Measurements from ENCODE around the gene AXL. TPM values are rescaled to one million over a fixed set of nuclear protein-coding genes. Genes with fewer than 3 reads are reported as not detected.

AXL gene
- total and polyA plus RNA-seq, 5 donors from 2014 or later: 0.08 to 0.47 (median 0.41) TPM; not detected in 1

- peaks cover 9% of the 10 kb centered on the region for H3K27me3 ChIP-seq (ENCODE audit: control insufficient read depth, insufficient read depth, low read length)
- no peaks in the 10 kb centered on the region for H3K9me3 Mint-ChIP-seq
- H3K4me1 ChIP-seq (ENCODE audit: control insufficient read depth, insufficient read depth, low read length, poor library complexity, severe bottlenecking): peaks cover 4% of the 10 kb centered on the region
- ATAC-seq (ENCODE audit: low read depth in 2 of 2): no peak
- DNase-seq: no peak
- H3K4me3 Mint-ChIP-seq: no peak overlapping the region
- no peak overlapping the region for H3K4me3 ChIP-seq (ENCODE audit: low read depth, low read length)
- H3K36me3 Mint-ChIP-seq: no peaks in the 10 kb centered on the region
- no peaks in the 10 kb centered on the region for H3K9me3 ChIP-seq (ENCODE audit: control insufficient read depth in 2 of 2, low read length in 2 of 2)
- peaks cover 39% of the 10 kb centered on the region for H3K27me3 Mint-ChIP-seq
- H3K27ac Mint-ChIP-seq: no peak overlapping the region
- no peaks in the 10 kb centered on the region for H3K36me3 ChIP-seq (ENCODE audit: control insufficient read depth, insufficient read depth, low read length)
- no peak overlapping the region for H3K27ac ChIP-seq (ENCODE audit: insufficient read depth, low read length, poor library complexity, severe bottlenecking)
- H3K4me1 Mint-ChIP-seq: peaks cover 0 to 5% (median 4%) of the 10 kb centered on the region in 4 donors
Observed at GRCh38 chr19:41187884-41188279, 31.1 kb upstream of the AXL start.

DNA sequence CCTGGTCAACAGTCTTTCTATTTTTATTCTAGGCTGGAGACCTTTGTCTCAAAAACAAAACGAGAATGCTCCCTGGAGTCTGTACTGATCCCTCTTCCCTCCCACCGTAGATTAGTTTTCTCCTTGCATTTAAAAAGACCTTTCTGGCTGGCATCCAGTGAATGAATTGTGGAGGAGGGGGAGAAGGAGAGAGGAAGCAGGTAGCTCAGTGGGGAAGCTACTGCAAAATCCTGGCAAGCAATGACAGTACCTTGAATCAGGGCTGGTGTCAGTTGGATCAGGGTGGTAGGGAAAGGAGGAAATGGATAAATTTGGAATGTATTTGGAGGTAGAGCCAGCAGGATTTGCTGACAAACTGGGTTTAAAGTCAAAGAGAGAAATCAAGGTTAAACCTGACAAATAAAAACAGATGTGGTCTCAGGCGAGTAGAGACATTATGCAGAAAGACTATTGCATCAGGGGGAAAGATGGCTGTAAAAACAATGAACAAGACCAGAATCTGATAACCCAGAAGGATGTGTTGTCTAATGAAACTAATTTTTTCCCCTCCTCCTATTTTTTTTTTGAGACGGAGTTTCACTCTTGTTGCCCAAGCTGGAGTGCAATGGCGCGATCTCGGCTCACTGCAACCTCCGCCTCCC is 29.5 kb upstream of the AXL start:
- ATAC-seq (ENCODE audit: low read depth in 2 of 2) (no peak), DNase-seq (no peak)
- Histone ChIP-seq H3K4me3 (ENCODE audit: low read depth, low read length) (no peak overlapping the region), H3K27ac (ENCODE audit: insufficient read depth, low read length, poor library complexity, severe bottlenecking) (no peak overlapping the region), H3K4me1 (ENCODE audit: control insufficient read depth, insufficient read depth, low read length, poor library complexity, severe bottlenecking) (peaks cover 10% of the 10 kb centered on the region), H3K36me3 (ENCODE audit: control insufficient read depth, insufficient read depth, low read length) (no peaks in the 10 kb centered on the region), H3K27me3 (ENCODE audit: control insufficient read depth, insufficient read depth, low read length) (peaks cover 9% of the 10 kb centered on the region), H3K9me3 (ENCODE audit: control insufficient read depth in 2 of 2, low read length in 2 of 2) (no peaks in the 10 kb centered on the region)
- Mint-ChIP-seq H3K4me1 (peaks cover 0 to 14% (median 4%) of the 10 kb centered on the region in 4 donors), H3K27me3 (peaks cover 41% of the 10 kb centered on the region), H3K36me3 (no peaks in the 10 kb centered on the region), H3K27ac (no peak overlapping the region), H3K4me3 (peak overlapping the region in 1 of 4 donors; percentile 66), H3K9me3 (peaks cover 0 to 1% (median 0%) of the 10 kb centered on the region in 7 donors)

GRCh38 chr19:41192574-41193429 is 26.2 kb upstream of the AXL start, which contains the start of gene CYP2S1:
TSS of gene CYP2S1 (plus strand) at chr19:41193219. CDS start at chr19:41193265, 46 bp downstream.
- Histone ChIP-seq H3K27ac (ENCODE audit: insufficient read depth, low read length, poor library complexity, severe bottlenecking) (no peak within 1 kb of the TSS), H3K4me1 (ENCODE audit: control insufficient read depth, insufficient read depth, low read length, poor library complexity, severe bottlenecking) (peaks cover 10% of the 10 kb centered on the region), H3K36me3 (ENCODE audit: control insufficient read depth, insufficient read depth, low read length) (no peaks in the 10 kb centered on the region), H3K27me3 (ENCODE audit: control insufficient read depth, insufficient read depth, low read length) (peaks cover 9% of the 10 kb centered on the region), H3K9me3 (ENCODE audit: control insufficient read depth in 2 of 2, low read length in 2 of 2) (no peaks in the 10 kb centered on the region), H3K4me3 (ENCODE audit: low read depth, low read length) (no peak within 1 kb of the TSS)
- no peaks in the 10 kb centered on the region for H3K36me3 Mint-ChIP-seq
- peaks cover 52% of the 10 kb centered on the region for H3K27me3 Mint-ChIP-seq
- peak within 1 kb of the TSS in 1 of 3 donors; percentile 44 for H3K27ac Mint-ChIP-seq
- no peak for ATAC-seq (ENCODE audit: low read depth in 2 of 2)
- H3K4me3 Mint-ChIP-seq: peak within 1 kb of the TSS in 1 of 4 donors; percentile 30
- H3K9me3 Mint-ChIP-seq: peaks cover 0 to 1% (median 0%) of the 10 kb centered on the region in 7 donors
- peaks cover 0 to 14% (median 4%) of the 10 kb centered on the region in 4 donors for H3K4me1 Mint-ChIP-seq
- peak in 1 of 3 donors; percentile 21 for DNase-seq

DNA sequence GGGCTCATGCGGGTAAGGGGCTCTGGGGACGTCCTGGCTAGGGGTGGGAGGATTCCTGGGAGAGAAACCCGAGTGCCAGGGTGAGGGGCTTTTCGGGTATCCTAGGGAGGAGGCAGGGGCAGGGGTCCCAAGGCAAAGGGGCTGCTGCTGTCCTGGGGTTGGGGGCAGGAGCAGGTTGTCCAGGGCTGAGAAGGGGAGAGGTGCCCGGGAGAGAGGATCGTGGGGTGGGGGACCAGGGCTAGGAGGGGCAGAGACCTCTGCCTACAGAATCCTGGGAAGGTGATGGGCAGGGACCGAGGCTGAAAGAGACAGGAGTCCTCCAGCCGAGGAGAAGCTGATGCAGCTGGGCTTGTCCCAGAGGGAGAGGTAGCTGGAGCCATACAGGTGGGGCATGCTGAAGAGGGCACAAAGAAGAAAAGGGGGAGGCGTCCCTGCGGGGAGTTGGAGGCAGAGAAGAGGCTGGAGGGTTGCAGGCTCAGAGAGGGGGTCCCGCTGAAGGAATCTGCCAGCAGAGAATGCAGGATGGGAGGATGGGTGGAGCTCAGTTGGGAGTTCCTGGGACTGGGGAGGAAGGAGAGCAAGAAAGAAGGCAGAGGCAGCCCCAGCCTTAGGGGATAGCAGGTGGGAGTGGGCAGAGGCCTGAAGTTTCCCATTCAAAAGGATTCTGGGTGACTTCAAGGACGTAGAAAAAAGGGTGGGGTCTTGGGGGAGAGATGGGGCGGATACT is 25.4 kb upstream of the AXL start:
- Histone ChIP-seq H3K27me3 (ENCODE audit: control insufficient read depth, insufficient read depth, low read length) (peaks cover 9% of the 10 kb centered on the region), H3K4me1 (ENCODE audit: control insufficient read depth, insufficient read depth, low read length, poor library complexity, severe bottlenecking) (peaks cover 10% of the 10 kb centered on the region), H3K4me3 (ENCODE audit: low read depth, low read length) (no peak overlapping the region), H3K9me3 (ENCODE audit: control insufficient read depth in 2 of 2, low read length in 2 of 2) (no peaks in the 10 kb centered on the region), H3K27ac (ENCODE audit: insufficient read depth, low read length, poor library complexity, severe bottlenecking) (no peak overlapping the region), H3K36me3 (ENCODE audit: control insufficient read depth, insufficient read depth, low read length) (no peaks in the 10 kb centered on the region)
- no peak for ATAC-seq (ENCODE audit: low read depth in 2 of 2)
- H3K4me1 Mint-ChIP-seq: peaks cover 0 to 14% (median 4%) of the 10 kb centered on the region in 4 donors
- H3K9me3 Mint-ChIP-seq: peaks cover 0 to 1% (median 0%) of the 10 kb centered on the region in 7 donors
- peaks cover 52% of the 10 kb centered on the region for H3K27me3 Mint-ChIP-seq
- H3K4me3 Mint-ChIP-seq: no peak overlapping the region
- H3K27ac Mint-ChIP-seq: no peak overlapping the region
- no peaks in the 10 kb centered on the region for H3K36me3 Mint-ChIP-seq
- DNase-seq: no peak

- no peaks in the 10 kb centered on the region for H3K9me3 ChIP-seq (ENCODE audit: control insufficient read depth in 2 of 2, low read length in 2 of 2)
- no peak overlapping the region for H3K27ac ChIP-seq (ENCODE audit: insufficient read depth, low read length, poor library complexity, severe bottlenecking)
- DNase-seq (no peak), ATAC-seq (ENCODE audit: low read depth in 2 of 2) (no peak)
- peaks cover 0 to 1% (median 0%) of the 10 kb centered on the region in 7 donors for H3K9me3 Mint-ChIP-seq
- H3K4me3 Mint-ChIP-seq: no peak overlapping the region
- peaks cover 9% of the 10 kb centered on the region for H3K27me3 ChIP-seq (ENCODE audit: control insufficient read depth, insufficient read depth, low read length)
- H3K27ac Mint-ChIP-seq: no peak overlapping the region
- H3K4me3 ChIP-seq (ENCODE audit: low read depth, low read length): no peak overlapping the region
- no peaks in the 10 kb centered on the region for H3K36me3 Mint-ChIP-seq
- H3K4me1 ChIP-seq (ENCODE audit: control insufficient read depth, insufficient read depth, low read length, poor library complexity, severe bottlenecking): peaks cover 10% of the 10 kb centered on the region
- no peaks in the 10 kb centered on the region for H3K36me3 ChIP-seq (ENCODE audit: control insufficient read depth, insufficient read depth, low read length)
- peaks cover 52% of the 10 kb centered on the region for H3K27me3 Mint-ChIP-seq
- H3K4me1 Mint-ChIP-seq: peaks cover 0 to 14% (median 4%) of the 10 kb centered on the region in 4 donors
Observed at GRCh38 chr19:41194157-41194552, 24.9 kb upstream of the AXL start.

DNA sequence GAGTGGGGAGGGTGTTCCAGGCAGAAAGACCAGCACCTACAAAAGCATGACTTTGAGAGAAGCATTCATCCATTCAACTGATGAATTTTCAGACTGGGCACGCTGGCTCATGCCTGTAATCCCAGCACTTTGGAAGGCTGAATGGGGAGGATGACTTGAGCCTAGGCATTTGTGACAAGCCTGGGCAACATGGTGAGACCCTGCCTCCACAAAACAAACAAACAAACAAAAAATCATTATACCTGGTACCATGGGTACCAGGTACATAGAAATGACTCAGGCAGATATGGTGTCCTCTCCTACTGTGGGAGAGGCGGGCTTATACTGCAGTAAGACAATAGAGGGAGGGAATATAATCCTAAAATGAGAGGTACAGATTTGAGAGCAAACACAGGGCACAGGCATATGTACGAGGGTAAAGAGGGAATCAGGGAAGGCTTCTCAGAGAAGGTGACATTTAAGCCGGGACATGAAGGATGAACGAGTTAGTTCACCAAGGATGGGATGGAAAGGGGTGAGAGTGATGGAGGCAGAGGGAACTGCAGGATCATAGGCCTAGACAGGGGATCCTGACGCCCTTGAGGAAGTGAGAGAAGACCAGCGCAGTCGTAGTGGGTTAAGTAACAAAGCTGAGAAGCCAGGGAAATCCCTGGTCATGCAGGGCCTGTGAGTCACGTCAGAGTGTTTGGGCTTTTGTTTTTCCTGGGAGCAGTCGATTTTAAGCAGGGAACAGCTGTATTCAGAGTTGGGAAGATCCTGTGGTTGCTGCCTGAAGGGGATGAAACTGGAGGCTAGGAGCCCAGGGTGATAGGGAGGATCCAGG is 23.1 kb upstream of the AXL start:
- Histone ChIP-seq H3K4me3 (ENCODE audit: low read depth, low read length) (no peak overlapping the region), H3K9me3 (ENCODE audit: control insufficient read depth in 2 of 2, low read length in 2 of 2) (no peaks in the 10 kb centered on the region), H3K27me3 (ENCODE audit: control insufficient read depth, insufficient read depth, low read length) (peaks cover 5% of the 10 kb centered on the region), H3K36me3 (ENCODE audit: control insufficient read depth, insufficient read depth, low read length) (no peaks in the 10 kb centered on the region), H3K4me1 (ENCODE audit: control insufficient read depth, insufficient read depth, low read length, poor library complexity, severe bottlenecking) (peaks cover 10% of the 10 kb centered on the region), H3K27ac (ENCODE audit: insufficient read depth, low read length, poor library complexity, severe bottlenecking) (no peak overlapping the region)
- peak overlapping the region in 1 of 3 donors; percentile 11 for H3K27ac Mint-ChIP-seq
- H3K9me3 Mint-ChIP-seq: peaks cover 0 to 1% (median 0%) of the 10 kb centered on the region in 7 donors
- ATAC-seq (ENCODE audit: low read depth in 2 of 2) (no peak), DNase-seq (no peak)
- no peak overlapping the region for H3K4me3 Mint-ChIP-seq
- peaks cover 0 to 14% (median 4%) of the 10 kb centered on the region in 4 donors for H3K4me1 Mint-ChIP-seq
- no peaks in the 10 kb centered on the region for H3K36me3 Mint-ChIP-seq
- peaks cover 37% of the 10 kb centered on the region for H3K27me3 Mint-ChIP-seq

DNA sequence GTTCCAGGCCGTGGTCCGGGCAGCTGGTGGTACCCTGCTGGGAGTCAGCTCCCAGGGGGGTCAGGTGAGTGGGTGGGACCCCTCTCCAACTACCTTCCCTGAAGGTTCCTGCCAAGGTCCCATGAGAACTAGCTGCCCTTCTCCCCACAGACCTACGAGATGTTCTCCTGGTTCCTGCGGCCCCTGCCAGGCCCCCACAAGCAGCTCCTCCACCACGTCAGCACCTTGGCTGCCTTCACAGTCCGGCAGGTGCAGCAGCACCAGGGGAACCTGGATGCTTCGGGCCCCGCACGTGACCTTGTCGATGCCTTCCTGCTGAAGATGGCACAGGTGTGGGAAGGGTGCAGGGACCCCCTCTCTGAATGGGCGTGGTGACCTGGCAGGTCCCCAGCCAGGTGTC is 20.5 kb upstream of the AXL start:
- Mint-ChIP-seq H3K4me3 (no peak overlapping the region), H3K27ac (peak overlapping the region in 1 of 3 donors; percentile 69), H3K4me1 (peaks cover 0 to 7% (median 0%) of the 10 kb centered on the region in 4 donors), H3K9me3 (peaks cover 0 to 1% (median 0%) of the 10 kb centered on the region in 7 donors), H3K27me3 (peaks cover 16% of the 10 kb centered on the region), H3K36me3 (no peaks in the 10 kb centered on the region)
- ATAC-seq (ENCODE audit: low read depth in 2 of 2) (no peak), DNase-seq (no peak)
- no peak overlapping the region for H3K27ac ChIP-seq (ENCODE audit: insufficient read depth, low read length, poor library complexity, severe bottlenecking)
- no peaks in the 10 kb centered on the region for H3K27me3 ChIP-seq (ENCODE audit: control insufficient read depth, insufficient read depth, low read length)
- H3K4me1 ChIP-seq (ENCODE audit: control insufficient read depth, insufficient read depth, low read length, poor library complexity, severe bottlenecking): no peaks in the 10 kb centered on the region
- no peaks in the 10 kb centered on the region for H3K9me3 ChIP-seq (ENCODE audit: control insufficient read depth in 2 of 2, low read length in 2 of 2)
- H3K36me3 ChIP-seq (ENCODE audit: control insufficient read depth, insufficient read depth, low read length): no peaks in the 10 kb centered on the region
- no peak overlapping the region for H3K4me3 ChIP-seq (ENCODE audit: low read depth, low read length)

Data from CD4-positive, CD25-positive, alpha-beta regulatory T cell (primary cell).